Anterior cingulate cortex (tissue), 58 donors: ENCODE results near the gene KIAA1217.
A peak's percentile ranks its signal among the peaks of the same experiment; 100 is the strongest.

Source experiments
- DNase-seq, 58 donors: peaks; one replicate each; lab custom pipeline; 2025; lab: John Stamatoyannopoulos, UW

KIAA1217 gene

DNA sequence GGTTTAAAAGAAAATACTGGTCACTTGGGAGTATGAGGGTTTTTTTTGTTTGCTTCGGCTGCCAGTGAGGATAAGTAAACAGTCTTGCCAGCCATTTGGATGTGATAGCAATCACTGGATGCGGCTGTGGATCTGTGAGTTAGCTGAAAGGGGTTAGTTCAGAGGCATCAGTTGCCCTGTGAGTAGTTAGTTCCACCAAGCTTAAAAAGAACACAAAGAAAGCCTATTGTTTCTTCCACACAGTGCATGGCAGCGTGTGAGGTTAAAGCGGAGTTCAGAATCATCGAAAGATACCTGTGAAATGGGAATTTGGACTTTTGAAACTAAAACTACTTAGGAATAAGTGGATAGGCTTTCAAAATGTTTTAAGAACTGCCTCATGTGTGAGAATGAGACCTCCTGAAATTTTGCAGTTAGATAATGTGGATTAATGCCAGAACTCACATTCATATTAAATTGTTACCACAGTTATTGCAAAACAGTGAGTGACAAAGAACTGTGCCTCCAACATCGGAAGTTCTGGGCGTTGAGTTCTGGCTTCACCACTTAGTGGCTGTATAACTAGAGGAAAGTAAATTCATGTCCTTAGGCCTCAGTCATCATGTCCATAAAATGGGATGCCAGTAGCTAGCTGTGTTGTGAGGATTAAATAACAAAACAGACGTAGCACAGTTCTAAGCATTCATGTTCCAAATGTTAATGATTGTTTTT is 31.3 kb downstream of the KIAA1217 start:
- no peak for DNase-seq

DNA sequence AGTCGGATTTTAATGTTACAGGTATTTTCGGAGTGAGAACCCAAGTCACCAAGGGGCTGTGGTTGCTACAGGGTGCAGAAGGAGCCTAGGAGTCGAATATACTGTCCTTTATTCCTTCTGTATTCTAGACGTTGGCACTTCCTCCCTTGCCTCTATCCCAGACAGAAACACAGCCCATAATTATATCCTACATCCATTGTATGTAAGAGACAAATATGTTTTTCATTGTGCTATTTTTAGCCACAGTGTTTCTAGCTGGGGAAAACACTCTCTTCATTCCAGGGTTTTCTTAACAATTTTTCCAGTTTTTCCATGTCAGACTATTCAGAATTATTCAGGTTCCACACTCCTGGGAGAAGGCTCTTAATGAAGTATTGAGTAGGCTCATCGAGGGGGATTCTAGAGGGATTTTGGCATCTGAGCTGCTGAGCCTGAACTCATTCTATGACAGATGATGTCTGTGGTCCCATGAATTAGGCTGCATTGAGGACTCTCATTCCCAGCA is 32.6 kb downstream of the KIAA1217 start:
- DNase-seq: no peak

DNA sequence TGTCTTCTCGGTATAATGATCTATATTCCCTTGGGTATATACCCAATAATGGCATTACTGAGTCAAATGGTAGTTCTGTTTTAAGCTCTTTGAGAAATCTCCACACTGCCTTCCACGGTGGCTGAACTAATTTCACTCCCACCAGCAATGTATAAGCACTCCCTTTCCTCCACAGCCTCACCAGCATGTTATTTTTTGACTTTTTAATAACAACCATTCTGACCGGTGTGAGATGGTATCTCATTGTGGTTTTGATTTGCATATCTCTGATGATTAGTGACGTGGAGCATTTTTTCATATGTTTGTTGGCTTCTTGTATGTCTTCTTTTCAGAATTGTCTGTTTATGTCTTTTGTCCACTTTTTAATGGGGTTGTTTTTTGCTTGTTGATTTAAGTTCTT is 33.6 kb downstream of the KIAA1217 start:
- no peak for DNase-seq

DNA sequence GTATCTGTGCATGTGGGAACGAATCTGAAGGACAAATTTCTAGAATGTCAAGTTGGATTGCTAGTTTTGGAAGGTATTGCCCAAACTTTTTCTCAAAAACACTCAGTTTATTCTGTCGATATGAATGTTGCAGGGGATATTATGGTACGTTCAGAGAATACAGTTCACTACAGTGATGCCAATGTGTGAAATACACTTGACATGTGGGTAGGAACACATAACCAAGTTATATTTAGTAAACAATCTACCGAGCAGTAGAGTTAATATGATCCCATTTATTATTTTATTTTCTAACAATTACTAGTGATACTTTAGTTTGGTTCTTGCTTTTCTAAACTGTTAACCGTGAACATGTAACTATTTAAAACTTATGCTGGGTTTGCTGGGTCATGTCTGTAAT is 37.4 kb downstream of the KIAA1217 start:
- DNase-seq: no peak

DNA sequence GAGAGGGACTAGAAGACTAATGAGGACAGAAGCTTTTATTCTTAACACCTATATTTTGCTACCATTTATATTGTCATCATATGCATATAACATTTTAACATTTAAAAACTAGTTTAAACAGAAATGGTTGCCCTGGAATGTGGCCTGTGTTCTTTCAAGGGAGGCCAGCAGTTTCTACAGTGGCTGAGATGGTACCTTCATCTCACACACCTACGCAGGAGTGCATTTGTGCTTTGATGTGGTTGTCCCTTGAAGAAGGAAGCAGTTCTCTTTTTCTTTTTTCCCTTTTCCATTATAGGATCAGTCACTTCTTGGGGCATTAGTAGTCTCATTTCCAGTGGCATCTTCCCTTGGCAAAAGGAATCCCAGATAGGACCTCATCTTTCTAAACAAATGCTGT is 38.9 kb downstream of the KIAA1217 start:
- no peak for DNase-seq

DNA sequence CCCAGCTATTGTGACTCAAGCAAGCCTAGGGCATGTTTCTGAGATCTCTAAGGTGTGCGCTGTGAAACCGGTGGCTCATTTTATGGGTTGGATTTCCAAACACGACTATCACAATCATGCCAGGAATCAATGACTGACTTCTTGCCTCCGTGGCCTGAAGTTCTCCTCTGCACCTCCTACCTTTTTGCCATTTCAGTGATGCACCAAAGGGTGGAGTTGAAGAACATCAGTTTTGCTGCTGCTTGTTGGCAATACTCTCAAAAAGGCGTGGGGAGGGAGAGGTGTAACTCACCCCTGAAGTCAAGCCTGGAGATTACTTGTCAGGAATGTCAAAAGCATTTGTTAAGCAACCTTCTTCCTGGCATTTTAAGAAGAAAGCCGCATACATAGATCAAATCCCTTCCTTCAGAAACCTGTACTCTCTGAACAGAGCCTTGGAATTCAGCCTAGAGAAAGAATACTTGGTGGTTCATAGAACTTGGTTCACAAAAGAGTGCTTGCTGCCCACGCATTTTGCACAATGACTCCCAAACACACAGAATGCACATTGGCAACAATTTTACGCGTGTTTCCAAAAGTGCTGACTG is 41.0 kb downstream of the KIAA1217 start:
- DNase-seq: peak in 1 of 58 donors; percentile 2

DNA sequence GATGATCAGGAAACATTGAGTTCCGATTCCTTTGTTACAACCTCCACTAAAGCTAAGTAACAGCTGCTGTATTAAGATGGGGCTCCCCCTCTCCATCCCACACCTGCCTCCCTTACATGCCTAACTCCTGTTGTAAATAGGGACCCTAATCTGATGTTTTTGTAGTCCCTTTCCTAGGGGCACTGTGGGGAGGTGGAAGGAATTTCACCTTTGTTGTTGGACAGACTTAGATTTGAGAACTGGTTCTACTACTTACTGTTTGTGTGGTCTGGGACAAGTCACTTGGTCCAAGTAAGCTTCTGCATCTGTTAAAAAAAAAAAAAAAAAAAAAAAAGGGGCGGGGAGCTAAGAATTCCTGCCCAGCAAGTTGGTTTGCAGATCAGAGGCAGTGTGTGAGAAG is 42.6 kb downstream of the KIAA1217 start:
- DNase-seq: no peak

DNA sequence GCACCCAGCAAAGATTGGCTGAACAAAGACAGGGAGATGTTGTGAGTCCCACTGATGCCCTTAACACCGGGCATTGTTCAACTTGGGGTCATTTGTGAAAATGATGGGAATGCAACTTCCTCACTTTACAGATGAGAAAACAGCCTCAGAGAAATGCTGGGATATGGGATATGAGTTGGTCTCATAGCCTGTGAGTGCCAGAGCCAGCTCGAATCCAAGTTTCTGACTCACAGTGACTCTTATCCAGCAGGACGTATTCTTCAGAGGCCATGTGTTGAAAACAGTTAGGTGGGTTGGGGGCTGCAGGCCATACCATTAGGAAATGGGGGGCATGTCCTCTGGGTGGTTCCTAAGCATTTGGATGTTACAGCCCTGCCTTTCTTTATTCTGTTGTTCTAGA is 45.2 kb downstream of the KIAA1217 start:
- no peak for DNase-seq

DNA sequence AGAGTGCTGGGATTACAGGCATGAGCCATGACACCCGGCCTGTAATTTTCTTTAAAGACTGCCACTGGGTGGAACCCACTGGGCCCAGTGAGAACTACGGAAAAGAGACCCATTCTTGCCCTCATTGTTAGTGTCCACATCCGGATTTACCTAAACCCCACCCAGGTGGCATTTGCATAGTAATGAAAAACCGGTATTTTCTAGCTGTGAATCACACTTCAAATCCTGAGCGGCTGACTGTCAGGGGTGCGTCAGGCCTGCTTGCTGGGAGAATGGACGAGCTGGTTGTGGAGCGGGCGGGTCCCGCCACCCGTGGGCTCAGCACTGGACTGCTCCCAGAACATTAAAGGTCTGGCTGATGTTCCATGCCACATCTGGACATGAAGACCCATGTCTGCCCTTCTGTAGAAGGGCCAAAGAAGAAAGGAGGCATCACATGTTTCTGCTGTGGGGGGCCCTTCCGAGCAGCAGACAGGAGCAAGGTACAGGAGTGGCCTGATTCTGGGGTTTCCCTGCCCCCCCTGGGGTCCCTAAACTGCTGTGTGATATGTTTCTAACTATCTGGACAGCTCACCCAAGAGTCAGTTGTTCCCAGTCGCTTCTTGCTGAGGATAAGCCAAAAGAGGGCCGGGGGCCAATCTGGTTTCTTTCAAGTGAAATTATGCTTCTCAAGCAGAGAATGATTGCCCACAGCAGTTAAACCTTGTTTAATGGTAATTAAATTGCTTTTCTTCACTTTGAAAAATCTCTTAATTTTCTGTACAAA is 46.4 kb downstream of the KIAA1217 start:
- DNase-seq: no peak

DNA sequence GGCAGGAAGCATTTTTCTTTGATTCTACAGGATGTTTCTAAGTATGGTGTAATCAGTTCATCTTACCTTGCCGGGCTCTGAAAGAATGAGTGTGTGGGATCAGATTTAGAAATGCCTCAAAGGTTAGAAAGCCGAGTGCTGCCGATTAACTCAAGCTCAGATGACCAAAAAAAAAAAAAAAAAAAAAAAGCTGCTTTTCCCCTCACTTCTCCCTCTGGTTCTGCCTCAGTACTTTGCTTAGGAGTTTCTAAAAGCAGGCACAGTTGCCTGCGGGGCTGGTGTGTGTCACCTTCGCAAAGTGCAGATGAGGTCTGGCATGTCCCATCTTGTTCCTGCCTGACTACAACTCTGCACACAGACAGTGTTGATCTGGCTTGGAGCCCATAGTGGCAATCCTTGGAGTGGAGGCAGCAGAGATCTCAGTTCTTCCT is 47.0 kb downstream of the KIAA1217 start:
- DNase-seq: no peak

DNA sequence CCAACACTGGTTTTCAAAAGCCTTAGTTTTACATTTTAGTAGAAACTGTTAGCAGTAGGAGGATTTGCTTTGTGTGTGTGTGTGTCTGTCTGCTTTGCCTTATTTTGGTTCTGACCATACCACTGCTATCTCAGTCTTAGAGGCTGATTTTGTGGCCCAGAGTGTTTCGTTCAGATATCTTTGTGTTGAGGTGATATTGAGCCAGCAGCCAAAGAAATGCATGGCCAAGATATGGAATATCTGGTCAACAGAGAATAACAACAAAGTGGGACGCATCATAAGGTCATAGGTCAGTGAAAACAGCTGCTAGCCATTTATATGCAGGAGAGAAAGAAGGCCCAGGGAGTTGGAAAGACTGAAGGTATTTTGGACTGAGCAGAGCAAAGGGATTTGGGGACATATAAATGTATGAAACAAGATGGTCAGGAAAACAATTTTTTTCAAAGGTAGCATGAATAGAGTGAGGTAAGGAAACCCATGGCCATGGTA is 47.7 kb downstream of the KIAA1217 start:
- DNase-seq: no peak

DNA sequence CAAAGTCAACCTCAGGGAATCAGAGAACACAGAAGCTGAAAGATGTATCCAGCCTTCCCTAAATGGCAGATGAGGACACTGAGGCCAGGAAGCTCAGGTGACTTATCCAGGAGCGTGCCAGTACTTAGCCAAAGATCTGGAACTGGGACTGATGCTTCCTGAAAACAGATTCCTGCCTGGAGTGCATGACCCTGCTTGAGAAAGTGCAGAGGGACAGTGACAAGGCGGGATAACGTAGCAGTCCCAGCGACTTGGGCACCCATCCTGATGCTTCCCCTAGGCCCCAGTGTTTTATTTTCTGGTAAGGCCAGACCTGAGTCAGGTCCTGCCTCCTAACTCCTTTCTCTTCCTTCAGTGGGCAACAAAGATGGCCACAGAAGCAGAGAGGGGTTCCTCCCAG is 48.6 kb downstream of the KIAA1217 start:
- DNase-seq: no peak

DNA sequence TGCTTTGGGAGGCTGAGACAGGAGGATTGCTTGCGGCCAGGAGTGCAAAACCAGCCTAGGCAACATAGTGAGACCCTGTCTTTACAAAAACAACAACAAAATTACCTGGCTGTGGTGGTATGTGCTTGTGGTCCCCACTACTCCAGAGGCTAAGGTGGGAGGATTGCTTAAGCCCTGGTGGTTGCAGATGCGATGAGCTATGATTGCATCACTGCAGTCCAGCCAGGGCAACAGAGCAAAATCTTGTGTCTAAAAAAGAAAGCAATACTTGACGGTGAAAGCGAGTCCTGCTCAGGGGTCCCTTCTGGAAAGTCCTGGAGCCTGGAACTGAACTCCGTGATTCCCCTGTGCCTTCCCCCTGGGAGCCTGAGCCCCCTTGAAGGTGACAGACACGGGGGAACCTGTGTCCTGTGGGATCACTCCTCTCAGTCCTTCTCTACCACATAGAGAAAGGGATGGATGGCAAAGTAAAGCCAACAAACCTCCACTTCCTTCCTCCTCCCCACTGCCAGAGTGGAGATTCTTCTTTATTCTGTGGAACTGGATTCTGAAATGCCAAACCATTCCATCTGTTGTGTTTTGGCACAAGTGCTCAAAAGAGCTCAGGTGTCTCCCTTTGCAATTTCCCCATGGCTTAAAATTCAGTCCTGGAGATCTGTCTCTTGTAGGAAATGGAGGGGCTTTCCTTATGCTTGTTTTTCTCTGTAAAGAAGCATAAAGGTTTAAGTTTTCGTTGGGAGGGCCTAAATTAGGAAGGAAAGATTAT is 50.6 kb downstream of the KIAA1217 start:
- no peak for DNase-seq

DNA sequence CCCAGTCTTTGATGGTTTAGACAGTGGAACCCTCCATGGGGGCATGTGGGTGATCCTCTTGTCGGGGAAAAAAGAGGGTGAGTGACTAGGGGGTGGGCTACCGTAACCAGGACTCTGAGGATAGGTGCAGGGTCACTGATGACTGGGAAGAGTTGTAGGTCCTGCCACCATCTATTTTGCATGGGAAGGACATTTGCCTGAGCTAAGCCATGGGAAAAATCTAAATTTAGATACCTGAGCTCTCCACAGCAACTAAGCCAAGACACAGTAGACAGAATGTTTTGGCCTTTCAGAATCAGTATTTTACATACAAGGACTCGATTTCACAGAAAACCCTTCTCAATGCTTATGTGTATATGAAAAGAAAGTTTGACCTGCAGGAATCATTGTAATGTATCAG is 52.7 kb downstream of the KIAA1217 start:
- DNase-seq: no peak

DNA sequence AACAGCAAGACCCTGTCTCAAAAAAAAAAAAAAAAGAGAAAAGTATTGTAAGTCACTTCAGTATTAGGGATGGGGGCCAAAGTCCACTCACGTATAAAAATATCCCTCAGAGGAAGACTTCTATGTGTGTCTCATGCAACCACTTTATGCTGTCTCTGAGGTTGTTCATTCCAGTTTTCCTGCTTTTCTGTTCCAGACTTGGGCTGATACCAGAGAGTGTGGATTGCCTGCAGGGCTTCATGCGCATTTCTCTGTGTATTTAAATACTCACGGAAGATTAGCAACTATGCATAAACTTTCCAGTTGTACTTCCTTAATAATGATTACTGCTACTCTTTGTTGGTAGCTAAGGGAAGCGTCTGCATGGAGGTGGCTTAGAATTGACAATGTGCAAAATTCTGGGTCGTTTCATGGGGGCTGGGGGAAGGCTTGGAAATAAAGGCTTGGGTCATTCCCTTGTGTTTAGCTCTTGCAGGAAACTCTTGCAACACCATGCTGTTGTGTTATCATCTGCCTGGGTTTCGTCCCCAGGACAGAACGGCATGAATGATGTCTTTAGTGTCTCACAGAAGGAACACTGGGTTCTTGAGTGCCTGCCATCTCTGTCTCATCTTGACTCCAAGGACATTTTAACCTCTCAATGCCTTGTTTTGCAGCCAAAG is 54.1 kb downstream of the KIAA1217 start:
- DNase-seq: peak in 1 of 58 donors; percentile 2

DNA sequence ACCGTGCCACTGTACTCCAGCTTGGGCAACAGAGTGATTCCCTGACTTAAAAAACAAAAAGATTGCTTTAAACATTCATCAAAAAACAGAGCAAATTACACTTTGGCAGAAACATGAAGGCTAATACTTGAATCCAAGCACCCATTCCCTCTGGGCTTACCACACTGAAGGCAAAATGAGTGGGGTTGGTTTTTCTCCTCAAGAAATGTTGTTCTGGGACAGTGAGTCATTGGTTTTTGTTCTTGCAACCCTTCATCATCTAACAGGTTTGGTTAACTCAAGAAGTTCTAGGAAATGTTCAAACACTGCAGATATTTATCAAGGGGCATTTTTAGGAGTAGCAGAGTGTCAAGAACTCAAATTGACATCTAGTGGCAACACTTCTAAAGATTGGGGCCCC is 60.5 kb downstream of the KIAA1217 start:
- no peak for DNase-seq

DNA sequence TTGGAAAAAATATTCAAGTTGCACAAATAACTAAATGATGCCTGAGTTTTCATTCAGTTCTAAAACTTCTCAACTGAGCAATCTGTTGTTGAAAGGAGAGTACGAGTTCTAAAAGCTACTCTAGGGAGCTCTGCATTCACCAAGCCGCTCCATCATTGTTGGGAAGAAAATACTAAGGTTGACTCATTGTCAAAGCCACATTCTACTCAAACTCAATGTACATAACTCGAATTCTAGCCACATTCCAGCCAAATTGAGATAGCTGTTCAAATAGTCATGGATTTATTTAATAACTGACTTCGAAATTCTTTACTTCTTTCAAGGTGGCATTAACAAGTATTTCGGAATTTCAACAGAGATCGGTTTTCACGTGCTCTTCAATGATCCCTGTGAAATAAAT is 63.4 kb downstream of the KIAA1217 start:
- DNase-seq: no peak

DNA sequence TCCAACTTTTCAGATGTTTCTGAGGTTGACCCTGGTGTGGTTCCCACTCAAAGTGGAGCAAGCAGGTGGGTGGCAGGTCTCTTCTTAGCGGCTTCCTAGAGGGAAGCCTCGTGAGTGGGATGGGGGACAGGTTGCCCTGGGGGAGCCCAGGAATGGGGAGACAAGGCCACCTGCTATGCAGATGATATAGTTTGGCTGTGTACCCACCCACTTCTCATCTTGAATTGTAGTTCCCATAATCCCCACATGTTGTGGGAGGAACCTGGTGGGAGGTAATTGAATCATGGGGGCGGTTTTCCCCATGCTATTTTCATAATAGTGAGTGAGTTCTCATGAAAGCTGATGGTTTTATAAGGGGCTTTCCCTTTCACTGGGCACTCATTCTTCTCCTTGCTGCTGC is 68.3 kb downstream of the KIAA1217 start:
- DNase-seq: no peak

DNA sequence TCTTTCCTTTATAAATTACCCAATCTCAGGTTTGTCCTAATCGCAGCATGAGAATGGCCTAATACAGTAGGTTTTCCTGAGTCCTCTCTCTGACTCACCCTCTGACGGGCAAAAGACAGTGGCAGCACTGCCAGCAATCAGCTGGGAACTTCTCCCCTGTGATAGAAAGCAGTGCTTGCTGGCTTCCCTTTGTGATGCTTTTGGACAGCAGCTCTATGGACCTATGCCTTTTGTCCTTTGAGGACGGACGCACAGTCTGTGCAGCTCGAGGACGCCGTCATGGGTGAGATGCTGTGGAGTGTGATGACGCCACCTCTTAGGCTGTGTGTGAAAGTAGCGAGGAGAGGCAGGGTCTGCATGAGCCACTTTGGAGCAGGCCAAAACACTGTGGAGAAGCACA is 68.8 kb downstream of the KIAA1217 start:
- DNase-seq: no peak
